Skeletal muscle tissue (tissue), 4 donors: ENCODE results near the gene HERC4. TPM values are rescaled to one million over a fixed set of nuclear protein-coding genes. Genes with fewer than 3 reads are reported as not detected.

ENCODE experiments used
- H3K27ac ChIP-seq: one replicate; pipeline ENCODE4 v1.7.0; 2013; ENCODE audit warnings: mild to moderate bottlenecking, low read depth, low read length, inconsistent platforms
- H3K27me3 ChIP-seq, 3 donors: one replicate each; pipeline ENCODE4 v1.7.0; 2013; ENCODE audit warnings: low read length in 3 of 3; ENCODE audit not compliant: control insufficient read depth in 3 of 3, insufficient read depth in 3 of 3
- H3K36me3 ChIP-seq, 3 donors: one replicate each; pipeline ENCODE4 v1.7.0; 2013; ENCODE audit warnings: low read length in 3 of 3; ENCODE audit not compliant: control insufficient read depth in 3 of 3, insufficient read depth in 3 of 3
- H3K4me1 ChIP-seq, 3 donors: one replicate each; pipeline ENCODE4 v1.7.0; 2013; ENCODE audit warnings: low read length in 3 of 3, mild to moderate bottlenecking in 3 of 3; ENCODE audit not compliant: control insufficient read depth in 3 of 3, insufficient read depth in 3 of 3
- H3K4me3 ChIP-seq, 3 donors: one replicate each; pipeline ENCODE4 v1.7.0; 2013; ENCODE audit warnings: low read length in 3 of 3
- H3K9ac ChIP-seq, 3 donors: one replicate each; pipeline ENCODE4 v1.7.0; 2013; ENCODE audit warnings: low read length in 3 of 3, mild to moderate bottlenecking in 3 of 3, moderate library complexity in 2 of 3, low read depth in 1 of 3
- H3K9me3 ChIP-seq, 3 donors: one replicate each; pipeline ENCODE4 v1.7.0; 2013; ENCODE audit warnings: low read length in 3 of 3; ENCODE audit not compliant: control insufficient read depth in 3 of 3
- total RNA-seq: library from RNA; depleted of rRNA; stranded (reverse); fragments of >200 nt; gene quantifications from one replicate; pipeline ENCODE4 v1.2.3, GENCODE V29; 2014
- donor health status: Osteomylitis.

HERC4 gene
- total RNA-seq, 1 donor from 2014 or later: 64.7 TPM

- H3K4me3 ChIP-seq: peak overlapping the region in 1 of 3 donors; percentile 23
- peak overlapping the region in 1 of 3 donors; percentile 11 for H3K9ac ChIP-seq
- H3K4me1 ChIP-seq: peaks cover 12 to 18% (median 13%) of the 10 kb centered on the region in 3 donors
- H3K9me3 ChIP-seq: no peaks in the 10 kb centered on the region
- no peaks in the 10 kb centered on the region for H3K36me3 ChIP-seq
- H3K27me3 ChIP-seq: no peaks in the 10 kb centered on the region
- H3K27ac ChIP-seq: peak overlapping the region; percentile 74
Observed at GRCh38 chr10:68096913-68097516, 21.9 kb upstream of the HERC4 start.

- Histone ChIP-seq H3K4me1 (peaks cover 12 to 18% (median 13%) of the 10 kb centered on the region in 3 donors), H3K27ac (peak overlapping the region; percentile 57), H3K9ac (peak overlapping the region in 1 of 3 donors; percentile 34)
Observed at GRCh38 chr10:68095153-68095552, 20.1 kb upstream of the HERC4 start.

DNA sequence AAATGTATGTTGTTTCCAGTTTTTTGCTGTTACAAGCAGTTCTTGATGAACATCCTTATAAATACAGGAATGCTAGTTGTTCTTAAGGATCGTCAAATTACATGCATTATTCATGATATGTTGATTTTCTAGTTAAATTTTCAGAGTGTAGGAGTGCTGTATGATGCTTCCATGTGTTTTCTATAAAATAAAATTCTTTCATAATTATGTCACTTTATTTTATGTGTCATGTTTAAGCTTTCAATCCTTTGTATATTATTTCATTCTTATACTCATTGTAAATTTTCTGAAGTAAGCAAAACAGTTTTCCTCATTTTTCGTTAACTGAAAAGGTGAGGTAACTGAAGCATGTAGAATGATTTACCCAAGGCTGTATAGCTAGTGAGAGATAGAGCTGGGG, 17.4 kb upstream of the HERC4 start:
- Histone ChIP-seq H3K27me3 (no peaks in the 10 kb centered on the region), H3K27ac (no peak overlapping the region), H3K9ac (no peak overlapping the region), H3K4me3 (no peak overlapping the region), H3K36me3 (no peaks in the 10 kb centered on the region), H3K4me1 (peaks cover 9 to 10% (median 9%) of the 10 kb centered on the region in 3 donors), H3K9me3 (no peaks in the 10 kb centered on the region)

More at GRCh38 chr10:68095153-68095552, 20.1 kb upstream of the HERC4 start:
- no peak overlapping the region for H3K4me3 ChIP-seq
- H3K36me3 ChIP-seq: no peaks in the 10 kb centered on the region
- no peaks in the 10 kb centered on the region for H3K27me3 ChIP-seq
- no peaks in the 10 kb centered on the region for H3K9me3 ChIP-seq

DNA sequence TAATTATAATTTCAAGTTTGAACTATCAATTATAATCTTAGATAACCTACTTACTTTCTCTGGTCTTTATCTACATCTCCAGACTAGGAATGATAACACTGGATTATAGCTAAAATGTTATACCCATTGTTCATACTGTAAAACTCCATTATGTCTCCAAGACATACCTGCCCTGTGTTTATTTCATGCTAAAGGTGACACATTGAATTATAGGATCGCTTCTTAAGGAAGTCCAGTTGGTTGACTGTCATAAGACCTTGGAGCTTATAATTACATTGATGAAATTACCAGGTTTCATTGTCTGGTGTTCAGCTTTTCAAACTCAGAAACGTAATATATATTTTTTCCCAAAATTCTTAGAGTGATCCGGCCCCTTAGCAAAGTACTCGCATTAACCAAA, 15.5 kb upstream of the HERC4 start:
- H3K27ac ChIP-seq: peak overlapping the region; percentile 93
- no peaks in the 10 kb centered on the region for H3K9me3 ChIP-seq
- no peaks in the 10 kb centered on the region for H3K27me3 ChIP-seq
- no peak overlapping the region for H3K4me3 ChIP-seq
- no peaks in the 10 kb centered on the region for H3K36me3 ChIP-seq
- H3K9ac ChIP-seq: no peak overlapping the region
- H3K4me1 ChIP-seq: peaks cover 6 to 14% (median 9%) of the 10 kb centered on the region in 3 donors

- Histone ChIP-seq H3K4me3 (peak overlapping the region; percentile 63 to 75 (median 73)), H3K9me3 (no peaks in the 10 kb centered on the region), H3K27me3 (no peaks in the 10 kb centered on the region), H3K27ac (peak overlapping the region; percentile 93), H3K9ac (peak overlapping the region in 2 of 3 donors; percentile 70 to 82), H3K4me1 (peaks cover 0 to 14% (median 3%) of the 10 kb centered on the region in 3 donors), H3K36me3 (no peaks in the 10 kb centered on the region)
Observed at GRCh38 chr10:68088740-68089139, 13.7 kb upstream of the HERC4 start.

DNA sequence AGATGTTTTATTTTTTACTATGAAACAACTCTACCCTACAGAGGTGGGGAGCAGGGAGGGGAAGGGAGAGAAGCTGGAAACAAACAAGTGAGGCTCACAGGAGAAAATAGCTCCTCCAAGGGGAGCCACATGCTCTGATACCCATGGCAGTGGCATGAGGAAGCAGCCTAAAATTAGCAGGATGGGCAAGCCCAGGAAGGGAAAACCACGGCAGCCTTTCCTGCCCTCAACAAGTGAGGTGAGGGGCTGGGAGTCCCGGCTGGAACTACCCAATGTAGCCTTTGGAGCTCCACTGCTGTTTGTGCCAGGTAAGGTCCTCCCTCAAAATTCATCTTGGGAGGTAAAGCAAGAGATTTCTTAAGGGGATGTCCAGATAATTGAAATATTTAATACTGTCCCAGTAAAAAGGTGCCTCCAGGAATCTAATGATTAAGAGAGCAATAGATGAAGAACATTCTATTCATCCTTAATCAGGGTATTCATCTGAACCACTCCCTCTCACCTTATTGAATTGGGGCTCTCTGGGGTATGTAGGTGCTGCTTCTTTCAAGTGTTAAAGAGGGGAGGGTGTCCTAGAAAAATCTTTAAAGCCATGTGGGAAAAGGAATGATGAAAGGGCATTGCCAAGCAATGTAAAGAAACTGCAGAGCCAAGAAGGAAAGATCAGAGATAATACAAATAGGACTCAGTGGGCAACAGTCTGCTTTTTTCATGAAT, 12.8 kb upstream of the HERC4 start:
- no peaks in the 10 kb centered on the region for H3K9me3 ChIP-seq
- peak overlapping the region; percentile 70 to 84 (median 82) for H3K9ac ChIP-seq
- peak overlapping the region; percentile 63 to 75 (median 73) for H3K4me3 ChIP-seq
- peaks cover 0 to 14% (median 3%) of the 10 kb centered on the region in 3 donors for H3K4me1 ChIP-seq
- no peaks in the 10 kb centered on the region for H3K27me3 ChIP-seq
- no peaks in the 10 kb centered on the region for H3K36me3 ChIP-seq
- H3K27ac ChIP-seq: peak overlapping the region; percentile 93

- Histone ChIP-seq H3K9ac (peak overlapping the region; percentile 70 to 82 (median 79)), H3K27me3 (no peaks in the 10 kb centered on the region), H3K4me3 (peak overlapping the region in 2 of 3 donors; percentile 73 to 75), H3K9me3 (no peaks in the 10 kb centered on the region), H3K36me3 (no peaks in the 10 kb centered on the region), H3K27ac (peak overlapping the region; percentile 93), H3K4me1 (peaks cover 0 to 14% (median 3%) of the 10 kb centered on the region in 3 donors)
Observed at GRCh38 chr10:68086910-68087684, 12.0 kb upstream of the HERC4 start.

DNA sequence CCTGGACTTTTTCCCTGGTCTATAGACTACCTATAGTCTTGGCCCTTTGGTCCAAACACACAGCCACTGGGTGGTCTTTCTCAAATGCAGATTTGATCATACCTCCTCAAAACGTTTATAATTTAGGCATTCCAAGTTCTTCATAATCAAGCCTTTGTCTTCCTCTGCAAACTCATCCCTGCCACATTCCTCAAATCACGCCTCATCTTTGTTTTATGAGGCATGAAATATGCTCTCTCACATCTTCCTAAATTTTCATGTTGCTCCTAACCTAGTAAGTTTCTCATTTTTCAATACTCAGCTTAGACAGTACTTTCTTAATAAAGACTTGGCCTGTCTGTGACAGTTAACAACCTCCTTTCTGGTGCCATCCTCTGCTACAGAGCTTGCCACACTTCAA, 10.9 kb upstream of the HERC4 start:
- Histone ChIP-seq H3K9ac (peak overlapping the region in 1 of 3 donors; percentile 28), H3K27me3 (no peaks in the 10 kb centered on the region), H3K4me1 (peaks cover 0 to 14% (median 3%) of the 10 kb centered on the region in 3 donors), H3K27ac (peak overlapping the region; percentile 93), H3K4me3 (no peak overlapping the region), H3K9me3 (no peaks in the 10 kb centered on the region), H3K36me3 (no peaks in the 10 kb centered on the region)

DNA sequence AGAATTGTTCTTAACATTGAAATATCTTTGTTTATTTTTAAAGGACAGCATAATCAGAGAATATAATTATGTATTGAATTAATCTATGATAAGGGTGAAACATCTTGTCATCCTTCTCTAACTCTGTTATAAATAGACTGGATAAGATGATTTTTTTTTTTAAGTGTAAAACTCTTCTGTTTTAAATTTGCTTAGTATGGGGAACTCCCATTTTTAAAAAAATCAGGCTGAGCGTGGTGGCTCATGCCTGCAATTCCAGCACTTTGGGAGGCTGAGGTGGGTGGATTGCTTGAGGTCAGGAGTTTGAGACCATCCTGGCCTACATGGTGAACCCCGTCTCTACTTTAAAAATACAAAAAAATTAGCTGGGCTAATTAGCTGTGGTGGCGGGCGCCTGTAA, 9.4 kb upstream of the HERC4 start:
- H3K36me3 ChIP-seq: no peaks in the 10 kb centered on the region
- peaks cover 0 to 14% (median 3%) of the 10 kb centered on the region in 3 donors for H3K4me1 ChIP-seq
- H3K4me3 ChIP-seq: no peak overlapping the region
- H3K27ac ChIP-seq: no peak overlapping the region
- H3K9me3 ChIP-seq: no peaks in the 10 kb centered on the region
- H3K27me3 ChIP-seq: no peaks in the 10 kb centered on the region
- H3K9ac ChIP-seq: peak overlapping the region in 1 of 3 donors; percentile 24
